Esophagus mucosa (tissue), 1 donor: ENCODE measurements around the gene SPOP. TPM values are rescaled to one million over a fixed set of nuclear protein-coding genes. Genes with fewer than 3 reads are reported as not detected.
"Not testable (repeated sequence)": the region's sequence is repeated elsewhere in the genome, so short reads cannot be mapped to it uniquely, and the experiment has no call there.

ENCODE experiments used
- ATAC-seq: fragments of 200-7000 bp; cut with Tn5 transposase; one replicate; pipeline ENCODE4 v1.9.1; 2020
- total RNA-seq: library from RNA; stranded (reverse); gene quantifications from one replicate; pipeline ENCODE4 v1.2.4, GENCODE V29; 2023
- donor health status: DM: yes; HTN: yes; CAD: no.

Gene SPOP
- total RNA-seq, 1 donor from 2014 or later = 27.9 TPM

DNA sequence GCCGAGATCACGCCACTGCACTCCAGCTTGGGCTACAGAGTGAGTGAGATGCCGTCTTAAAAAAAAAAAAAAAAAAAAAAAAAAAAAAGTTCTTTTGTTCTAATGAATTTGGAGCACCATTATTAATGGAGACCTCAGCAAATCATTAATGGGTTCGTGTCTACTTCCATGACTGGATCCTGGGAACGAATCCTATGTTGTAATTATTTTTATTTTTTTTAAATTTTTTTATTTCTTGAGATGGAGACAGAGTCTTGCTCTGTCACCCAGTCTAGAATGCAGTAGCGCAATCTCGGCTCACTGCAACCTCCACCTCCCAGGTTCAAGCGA, 30.7 kb downstream of the SPOP start:
- no peak for ATAC-seq

DNA sequence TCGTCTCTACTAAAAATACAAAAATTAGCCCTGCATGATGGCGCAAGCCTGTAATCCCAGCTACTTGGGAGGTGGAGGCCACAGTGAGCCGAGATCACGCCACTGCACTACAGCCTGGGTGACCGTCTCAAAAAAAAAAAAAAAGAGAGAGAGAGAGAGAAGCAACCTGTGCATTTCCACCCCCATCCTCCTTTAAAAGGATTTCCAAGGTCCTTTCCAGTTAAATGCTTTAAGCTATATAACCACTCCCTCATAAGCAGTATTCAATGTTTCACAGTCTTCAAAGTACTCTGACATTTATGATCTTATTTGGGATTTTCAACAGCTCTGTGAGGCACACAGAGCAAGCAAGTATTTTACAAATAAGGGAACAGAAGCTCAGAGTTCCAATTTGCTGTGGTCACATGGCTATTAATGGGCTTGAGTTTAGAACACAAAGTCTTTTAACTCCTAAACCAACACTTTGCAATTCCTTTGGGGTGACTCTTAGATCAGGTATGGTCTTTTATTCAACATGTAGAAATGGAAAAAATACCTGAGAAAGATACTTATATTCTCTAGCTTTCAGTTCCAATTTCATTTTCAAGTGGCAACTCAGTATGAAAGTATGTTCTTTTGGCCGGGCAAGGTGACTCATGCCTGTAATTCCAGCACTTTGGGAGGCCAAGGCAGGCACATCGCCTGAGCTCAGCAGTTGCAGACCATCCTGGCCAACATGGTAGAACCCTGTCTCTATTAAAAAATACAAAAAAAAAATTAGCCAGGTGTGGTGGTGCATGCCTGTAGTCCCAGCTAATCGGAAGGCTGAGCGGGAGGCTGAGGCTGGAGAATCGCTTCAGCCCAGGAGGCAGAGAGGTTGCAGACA, 31.3 kb downstream of the SPOP start:
- peak; percentile 60 for ATAC-seq

- not testable (repeated sequence) for ATAC-seq
Observed at GRCh38 chr17:49646056-49646390, 31.9 kb downstream of the SPOP start.

DNA sequence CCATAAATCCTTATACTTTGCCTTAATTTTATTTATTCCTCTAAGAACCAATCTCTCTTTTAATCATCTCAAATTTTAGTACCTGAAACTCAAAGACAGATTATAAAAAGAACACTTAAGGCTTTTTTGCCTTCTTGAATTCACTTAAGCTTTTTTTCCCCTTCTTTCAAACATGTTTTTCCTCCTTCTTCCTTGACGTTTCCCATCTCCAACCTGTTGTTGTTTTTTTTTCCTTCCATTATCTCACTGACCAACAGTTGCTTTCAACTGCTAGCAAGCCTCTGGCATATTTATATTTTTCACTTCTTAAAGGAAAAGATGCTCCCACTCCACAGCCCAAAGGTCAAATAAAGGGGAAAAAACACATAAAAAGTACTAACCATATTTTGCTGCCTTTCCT, 32.2 kb downstream of the SPOP start:
- no peak for ATAC-seq

DNA sequence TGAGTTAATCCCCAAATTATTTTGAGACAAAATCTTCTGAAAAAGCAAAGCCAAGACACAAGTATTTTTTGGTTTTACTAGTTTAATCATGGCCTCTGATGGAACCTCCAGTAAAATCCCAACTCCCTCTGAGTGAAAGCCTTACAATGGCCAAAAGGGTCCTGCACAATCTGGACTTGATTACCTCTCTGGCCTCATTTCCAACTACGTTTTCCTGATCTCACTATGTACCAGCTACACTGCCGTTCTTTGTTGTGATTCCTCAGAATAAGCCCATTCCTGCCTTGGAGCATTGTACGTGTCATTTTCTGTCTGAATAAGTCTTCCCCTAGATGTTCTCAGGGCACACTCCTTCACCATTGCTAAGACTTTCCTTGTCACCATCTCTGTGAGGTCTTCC, 37.3 kb downstream of the SPOP start:
- ATAC-seq = no peak

GRCh38 chr17:49638818-49639217, 39.1 kb downstream of the SPOP start:
- ATAC-seq = no peak

GRCh38 chr17:49637739-49638138, 40.2 kb downstream of the SPOP start:
- no peak for ATAC-seq

DNA sequence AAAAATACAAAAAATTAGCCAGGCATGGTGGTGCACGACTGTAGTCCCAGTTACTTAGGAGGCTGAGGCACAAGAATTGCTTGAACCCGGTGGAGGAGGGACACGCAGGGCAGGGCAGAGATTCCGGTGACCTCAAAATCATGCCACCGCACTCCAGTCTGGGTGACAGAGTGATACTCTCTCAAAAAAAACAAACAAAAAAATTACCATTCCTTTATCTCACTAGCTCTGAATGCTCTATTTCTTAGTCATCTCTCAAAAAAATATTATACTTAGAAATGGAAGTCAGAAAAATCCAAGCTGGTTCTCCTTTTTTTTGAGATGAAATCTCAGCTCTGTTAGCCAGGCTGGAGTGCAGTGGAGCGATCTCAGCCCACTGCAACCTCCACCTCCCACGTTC, 40.8 kb downstream of the SPOP start:
- no peak for ATAC-seq

DNA sequence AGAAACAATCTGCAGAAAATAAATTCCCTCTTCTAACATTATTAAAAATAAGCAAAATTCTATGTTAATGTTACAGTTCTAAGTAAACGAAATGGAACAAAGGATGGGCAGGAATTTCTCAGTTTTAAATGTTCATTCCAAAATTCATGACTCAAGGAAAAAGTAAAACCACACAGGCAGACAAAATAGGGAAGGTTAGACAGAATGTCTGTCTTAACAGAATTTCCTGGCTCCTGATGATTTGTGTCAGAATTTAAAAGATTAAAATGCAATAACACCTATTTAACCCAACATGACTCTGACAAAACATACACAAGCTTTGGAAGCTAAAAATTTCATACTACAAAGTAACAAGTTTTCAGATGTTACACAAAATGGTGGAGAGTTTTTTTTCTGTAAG, 42.8 kb downstream of the SPOP start:
- ATAC-seq = no peak

DNA sequence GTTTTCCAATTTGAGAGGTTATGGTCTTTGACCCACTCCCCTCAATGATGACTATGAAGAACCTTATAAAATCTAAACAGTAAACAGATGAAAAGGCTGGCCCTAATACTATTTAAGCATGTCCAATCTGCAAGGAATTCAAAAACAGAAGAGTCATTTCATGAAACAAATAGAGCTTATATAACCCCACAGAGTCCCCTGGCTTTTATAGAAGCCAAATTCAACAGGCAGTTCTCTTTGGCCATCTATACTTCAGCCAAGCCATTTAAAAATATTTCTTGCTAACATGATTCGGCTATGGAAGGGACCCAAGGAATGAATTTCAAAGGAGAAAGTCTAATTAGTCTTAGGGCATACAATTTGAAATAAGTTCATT, 43.4 kb downstream of the SPOP start:
- ATAC-seq = no peak

DNA sequence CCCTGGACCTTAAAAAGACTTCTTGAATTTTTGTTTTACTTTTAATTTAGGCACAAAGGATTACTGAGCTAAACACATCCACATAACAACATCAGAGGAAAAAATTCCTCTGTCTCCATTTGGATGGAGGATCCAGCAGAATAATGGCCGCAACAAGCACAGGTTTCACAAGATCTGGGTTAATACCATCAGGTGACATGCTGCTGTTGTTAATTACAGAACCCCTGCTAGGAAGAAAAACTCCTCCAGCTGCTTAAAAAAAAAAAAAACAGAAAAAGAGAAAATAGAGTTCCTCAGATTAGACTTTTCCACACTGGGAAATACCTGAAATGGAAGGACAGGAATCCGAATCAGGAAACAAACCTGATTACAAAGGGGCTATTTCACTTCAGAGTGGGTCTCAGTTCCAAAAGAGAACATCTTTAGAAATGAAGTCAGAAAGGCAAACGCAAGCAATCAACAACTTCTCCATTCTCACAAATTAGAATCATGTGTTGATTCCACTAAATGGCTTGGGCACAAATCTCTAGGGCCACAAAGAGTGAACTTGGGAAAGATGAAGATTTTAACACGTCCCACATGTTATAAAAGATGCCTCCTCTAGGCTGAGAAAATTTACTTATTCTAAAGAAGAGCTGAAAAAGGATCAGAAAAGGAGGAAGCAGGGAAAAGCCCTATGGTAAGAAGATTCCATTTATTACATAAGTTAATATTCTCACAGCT, 44.0 kb downstream of the SPOP start:
- ATAC-seq = no peak

GRCh38 chr17:49633250-49633649, 44.6 kb downstream of the SPOP start:
- ATAC-seq = no peak

- ATAC-seq = no peak
Observed at GRCh38 chr17:49632201-49632600, 45.7 kb downstream of the SPOP start.

DNA sequence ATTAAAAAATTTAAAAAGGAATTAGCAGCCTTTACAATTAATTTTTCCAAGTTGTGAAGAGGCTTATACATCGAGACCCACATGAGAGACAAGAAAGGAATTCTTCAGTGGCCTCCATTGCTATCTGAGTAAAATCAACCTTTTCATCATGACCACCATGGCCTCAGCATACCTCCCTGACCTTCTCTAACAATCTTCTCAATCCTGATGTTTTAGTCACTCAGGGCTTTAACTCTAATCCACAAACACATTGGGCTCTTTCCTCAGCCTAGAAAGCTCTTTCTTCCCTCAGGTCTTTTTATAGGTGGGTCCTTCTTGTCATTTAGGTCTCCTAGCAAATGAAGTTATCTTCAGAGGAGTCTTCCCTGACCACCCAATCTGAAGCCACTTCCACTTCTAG, 46.4 kb downstream of the SPOP start:
- ATAC-seq = no peak

DNA sequence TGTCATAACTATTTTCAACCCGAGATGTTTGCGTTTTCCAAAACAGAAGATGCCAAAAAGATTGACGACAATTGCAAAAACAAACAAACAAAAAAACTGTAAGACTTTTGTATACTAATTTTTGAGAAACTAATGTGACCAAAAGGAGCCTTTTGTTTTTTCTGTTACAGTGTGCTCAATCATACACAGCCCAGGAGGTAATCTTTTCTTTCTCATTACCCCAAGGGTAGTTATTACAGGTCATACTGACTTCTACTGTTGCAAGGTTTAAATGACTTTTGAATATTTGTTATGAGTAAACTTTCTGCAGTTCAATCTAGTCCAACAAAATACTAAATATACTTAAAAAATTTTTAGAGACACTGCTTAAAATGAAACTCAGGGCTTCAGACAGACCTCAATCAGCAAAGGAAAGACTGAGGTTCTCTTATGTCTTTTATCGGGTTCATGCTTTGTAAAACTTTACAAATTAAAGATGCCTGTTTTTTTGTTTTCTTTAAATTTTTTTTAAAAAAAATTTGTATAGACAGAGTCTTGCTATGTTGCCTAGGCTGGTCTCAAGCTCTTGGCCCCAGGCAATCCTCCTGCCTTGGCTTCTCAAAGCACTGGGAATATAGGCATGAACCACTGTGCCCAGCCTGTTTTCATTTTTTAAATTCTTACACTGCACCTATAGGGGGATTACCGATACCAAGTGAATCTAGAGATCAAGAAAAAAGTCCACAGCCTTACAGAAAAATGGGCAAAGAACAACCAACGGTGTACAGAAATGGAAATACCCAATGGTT, 47.6 kb downstream of the SPOP start:
- no peak for ATAC-seq

GRCh38 chr17:49629447-49629846, 48.5 kb downstream of the SPOP start:
- no peak for ATAC-seq

- ATAC-seq = no peak
Observed at GRCh38 chr17:49624896-49625295, 53.0 kb downstream of the SPOP start.

DNA sequence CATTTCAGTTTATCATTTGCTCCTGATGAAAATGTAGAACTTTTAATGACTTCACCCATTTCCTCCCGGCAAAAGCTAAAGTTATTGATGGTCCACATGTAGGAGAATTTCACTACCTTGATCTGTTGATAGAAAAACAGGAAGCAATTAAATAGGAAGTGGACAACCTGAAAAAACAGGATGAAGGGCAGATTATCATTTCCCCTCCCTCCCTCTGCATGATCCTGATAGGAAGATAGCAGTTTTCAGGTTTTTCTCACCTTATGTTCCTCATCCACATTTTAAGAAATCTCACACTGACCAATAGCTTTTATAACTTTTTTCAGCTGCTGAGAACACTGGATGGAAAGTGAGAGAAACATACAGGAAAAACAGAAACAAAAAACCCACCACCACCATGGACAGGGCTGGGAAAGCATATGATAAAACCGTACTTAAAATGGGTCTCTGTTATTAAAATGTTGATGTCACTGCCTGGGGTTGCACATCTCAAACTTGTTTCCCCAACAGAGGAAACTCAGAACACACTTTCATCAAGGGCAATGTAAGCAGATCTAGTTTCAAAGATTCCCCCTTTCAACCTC, 55.9 kb downstream of the SPOP start:
- ATAC-seq = no peak

- no peak for ATAC-seq
Observed at GRCh38 chr17:49621420-49621819, 56.5 kb downstream of the SPOP start.

GRCh38 chr17:49618028-49618611, 59.8 kb downstream of the SPOP start:
- no peak for ATAC-seq

GRCh38 chr17:49616601-49617131, 61.2 kb downstream of the SPOP start:
- peak; percentile 23 for ATAC-seq

- ATAC-seq = no peak
Observed at GRCh38 chr17:49616086-49616485, 61.8 kb downstream of the SPOP start.
